HCT116 (cell line): Measurements from ENCODE around the gene COG5. TPM values are rescaled to one million over a fixed set of nuclear protein-coding genes. Genes with fewer than 3 reads are reported as not detected.

Source experiments
- ATAC-seq: fragments of 200-7000 bp; cut with Tn5 transposase; 2 replicates; pipeline ENCODE4 v1.9.1; 2020; ENCODE audit warnings: mild to moderate bottlenecking, moderate library complexity
- BruUV-seq: library from RNA; stranded (reverse); fragments of 400-500 nt; replicated peaks from 2 replicates; lab custom pipeline; 2021; lab: Mats Ljungman, UMichigan
- CTCF ChIA-PET: fragments of 300-600 bp; sonication (Branson Sonifier 250); formaldehyde crosslinking; loops from one replicate; lab custom pipeline; 2021; ENCODE audit warnings: antibody characterized with exemption; lab: Charles Lee
- POLR2A ChIA-PET: fragments of 300-600, 350-600 bp; sonication (Branson Sonifier 250); formaldehyde crosslinking; loops from one replicate; lab custom pipeline; 2021; ENCODE audit warnings: antibody characterized with exemption; lab: Charles Lee
- RAD21 ChIA-PET, 2 experiments: fragments of 300-600 bp; sonication (Branson Sonifier 250); formaldehyde crosslinking; loops; one replicate each; lab custom pipeline; 2023; ENCODE audit warnings: low total read pairs in 2 of 2; ENCODE audit not compliant: uncharacterized antibody in 2 of 2, unreplicated experiment in 2 of 2, low non-redundant PET in 1 of 2; lab: Charles Lee
- DNase-seq: peaks from one replicate; pipeline ENCODE4 v3.0.0-alpha.2; 2010; ENCODE audit warnings: low read depth, low spot score
- H2AFZ ChIP-seq: fragments of 200-600 bp; shearing (Covaris generic), sonication (generic); 2 replicates; pipeline ENCODE4 v1.6.1; 2017; ENCODE audit warnings: low read depth, mixed run types, mixed read lengths, antibody characterized with exemption, low read length; ENCODE audit not compliant: poor library complexity, severe bottlenecking
- H3K27ac ChIP-seq: 2 replicates; pipeline ENCODE4 v1.5.1; 2012; ENCODE audit warnings: low read depth, low read length
- H3K27me3 ChIP-seq: fragments of 200-600 bp; sonication (generic); 2 replicates; pipeline ENCODE4 v1.6.1; 2016; ENCODE audit warnings: mixed run types, low read length, mixed read lengths; ENCODE audit not compliant: insufficient read depth
- H3K36me3 ChIP-seq, 2 experiments: fragments of 200-500 bp in 1 of 2; fragments of 200-600 bp in 1 of 2; sonication (Bioruptor generic) in 1 of 2; sonication (generic) in 1 of 2; 2 replicates each; pipeline versions ENCODE4 v1.5.1 to v1.6.1; 2014 to 2016; ENCODE audit warnings: low read length in 2 of 2, inconsistent platforms in 1 of 2, mixed read lengths in 1 of 2, mixed run types in 1 of 2; ENCODE audit not compliant: insufficient read depth in 2 of 2, control insufficient read depth in 1 of 2
- H3K4me1 ChIP-seq, 2 experiments: fragments of 200-600 bp in 1 of 2; sonication (generic) in 1 of 2; 2 replicates each; pipeline versions ENCODE4 v1.5.1 to v1.6.1; 2012 to 2017; ENCODE audit warnings: low read length in 2 of 2, inconsistent platforms in 1 of 2, mild to moderate bottlenecking in 1 of 2, mixed read lengths in 1 of 2, mixed run types in 1 of 2, moderate library complexity in 1 of 2; ENCODE audit not compliant: insufficient read depth in 2 of 2, control insufficient read depth in 1 of 2
- H3K4me2 ChIP-seq: fragments of 200-600 bp; sonication (generic); 2 replicates; pipeline ENCODE4 v1.6.1; 2017; ENCODE audit warnings: mixed run types, low read length, mixed read lengths
- H3K4me3 ChIP-seq, 2 experiments: fragments of 200-600 bp in 1 of 2; sonication (generic) in 1 of 2; replicated peaks in 1 of 2; 2 replicates each; pipeline ENCODE4 v1.5.1; 2011 to 2016; ENCODE audit warnings: low read length in 2 of 2, control low read depth in 1 of 2, low read depth in 1 of 2, mild to moderate bottlenecking in 1 of 2, mixed read lengths in 1 of 2, mixed run types in 1 of 2
- H3K79me2 ChIP-seq: fragments of 200-600 bp; sonication (generic); 2 replicates; pipeline ENCODE4 v1.6.1; 2017; ENCODE audit warnings: mild to moderate bottlenecking, mixed run types, low read length, moderate library complexity, mixed read lengths; ENCODE audit not compliant: insufficient read depth
- H3K9ac ChIP-seq: fragments of 200-600 bp; sonication (generic); 2 replicates; pipeline ENCODE4 v1.6.1; 2016; ENCODE audit warnings: low read length, mixed read lengths
- H3K9me2 ChIP-seq: fragments of 200-600 bp; sonication (generic), shearing (Covaris generic); 2 replicates; pipeline ENCODE4 v1.6.1; 2017; ENCODE audit warnings: mixed run types, mild to moderate bottlenecking, moderate library complexity; ENCODE audit not compliant: insufficient read depth
- H3K9me3 ChIP-seq, 2 experiments: fragments of 200-500 bp in 1 of 2; fragments of 200-600 bp in 1 of 2; sonication (Bioruptor generic) in 1 of 2; sonication (generic) in 1 of 2; 2 replicates each; pipeline ENCODE4 v1.6.1; 2014 to 2017; ENCODE audit warnings: low read length in 2 of 2, mixed read lengths in 2 of 2, inconsistent platforms in 1 of 2, low read depth in 1 of 2, mild to moderate bottlenecking in 1 of 2, mixed run types in 1 of 2, moderate library complexity in 1 of 2; ENCODE audit not compliant: control insufficient read depth in 1 of 2, insufficient read depth in 1 of 2
- H4K20me1 ChIP-seq: fragments of 200-600 bp; sonication (generic), shearing (Covaris generic); 2 replicates; pipeline ENCODE4 v1.6.1; 2017; ENCODE audit warnings: mixed run types, mild to moderate bottlenecking, moderate library complexity; ENCODE audit not compliant: insufficient read depth
- ATF3 ChIP-seq: IDR thresholded peaks from 2 replicates; pipeline ENCODE4 v1.6.1; 2012
- EGR1 ChIP-seq: IDR thresholded peaks from 2 replicates; pipeline ENCODE4 v1.6.1; 2012; ENCODE audit warnings: low read depth
- RAD21 ChIP-seq: IDR thresholded peaks from 2 replicates; pipeline ENCODE4 v1.6.1; 2012; ENCODE audit warnings: low read depth, mild to moderate bottlenecking
- intact Hi-C: fragments of 100-400 bp; cut with micrococcal nuclease; formaldehyde crosslinking; loops from 2 replicates; pipeline ENCODE4 v1.10.0; 2022
- total RNA-seq: library from RNA; stranded (reverse); gene quantifications from one replicate; pipeline ENCODE4 v1.2.1, GENCODE V29; 2021; ENCODE audit not compliant: unreplicated experiment
- TF ChIP-seq, protein P1 (sequence below): IDR thresholded peaks from 2 replicates; pipeline ENCODE4 v1.6.1; 2012
- TF ChIP-seq, protein P2 (sequence below): IDR thresholded peaks from 2 replicates; pipeline ENCODE4 v1.6.1; 2012; ENCODE audit warnings: low read depth
- TF ChIP-seq, protein P3 (sequence below): IDR thresholded peaks from 2 replicates; pipeline ENCODE4 v1.6.1; 2011; ENCODE audit warnings: mild to moderate bottlenecking, low read length, moderate library complexity; ENCODE audit not compliant: insufficient replicate concordance; ENCODE audit errors: extremely low read depth

The COG5 gene
- total RNA-seq, 1 experiment from 2014 or later = 30.7 TPM

GRCh38 chr7:107233174-107233573, 330.5 kb downstream of the COG5 start:
- Histone ChIP-seq H3K4me1 (peaks cover 0 to 3% of the 10 kb centered on the region in 2 experiments; a peak in 1 of 4 replicates), H3K9me2 (no peaks in the 10 kb centered on the region), H4K20me1 (no peaks in the 10 kb centered on the region), H2AFZ (no peak overlapping the region), H3K9me3 (no peaks in the 10 kb centered on the region), H3K27me3 (no peaks in the 10 kb centered on the region), H3K36me3 (no peaks in the 10 kb centered on the region), H3K79me2 (no peaks in the 10 kb centered on the region), H3K9ac (no peak overlapping the region), H3K4me2 (no peak overlapping the region), H3K27ac (no peak overlapping the region), H3K4me3 (no peak overlapping the region)
- POLR2A ChIA-PET = no interaction called here
- no TSS peak for BruUV-seq
- intact Hi-C loops = no loop called here
- TF ChIP-seq, protein P1, sequence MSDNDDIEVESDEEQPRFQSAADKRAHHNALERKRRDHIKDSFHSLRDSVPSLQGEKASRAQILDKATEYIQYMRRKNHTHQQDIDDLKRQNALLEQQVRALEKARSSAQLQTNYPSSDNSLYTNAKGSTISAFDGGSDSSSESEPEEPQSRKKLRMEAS = no peak
- TF ChIP-seq, protein P2, sequence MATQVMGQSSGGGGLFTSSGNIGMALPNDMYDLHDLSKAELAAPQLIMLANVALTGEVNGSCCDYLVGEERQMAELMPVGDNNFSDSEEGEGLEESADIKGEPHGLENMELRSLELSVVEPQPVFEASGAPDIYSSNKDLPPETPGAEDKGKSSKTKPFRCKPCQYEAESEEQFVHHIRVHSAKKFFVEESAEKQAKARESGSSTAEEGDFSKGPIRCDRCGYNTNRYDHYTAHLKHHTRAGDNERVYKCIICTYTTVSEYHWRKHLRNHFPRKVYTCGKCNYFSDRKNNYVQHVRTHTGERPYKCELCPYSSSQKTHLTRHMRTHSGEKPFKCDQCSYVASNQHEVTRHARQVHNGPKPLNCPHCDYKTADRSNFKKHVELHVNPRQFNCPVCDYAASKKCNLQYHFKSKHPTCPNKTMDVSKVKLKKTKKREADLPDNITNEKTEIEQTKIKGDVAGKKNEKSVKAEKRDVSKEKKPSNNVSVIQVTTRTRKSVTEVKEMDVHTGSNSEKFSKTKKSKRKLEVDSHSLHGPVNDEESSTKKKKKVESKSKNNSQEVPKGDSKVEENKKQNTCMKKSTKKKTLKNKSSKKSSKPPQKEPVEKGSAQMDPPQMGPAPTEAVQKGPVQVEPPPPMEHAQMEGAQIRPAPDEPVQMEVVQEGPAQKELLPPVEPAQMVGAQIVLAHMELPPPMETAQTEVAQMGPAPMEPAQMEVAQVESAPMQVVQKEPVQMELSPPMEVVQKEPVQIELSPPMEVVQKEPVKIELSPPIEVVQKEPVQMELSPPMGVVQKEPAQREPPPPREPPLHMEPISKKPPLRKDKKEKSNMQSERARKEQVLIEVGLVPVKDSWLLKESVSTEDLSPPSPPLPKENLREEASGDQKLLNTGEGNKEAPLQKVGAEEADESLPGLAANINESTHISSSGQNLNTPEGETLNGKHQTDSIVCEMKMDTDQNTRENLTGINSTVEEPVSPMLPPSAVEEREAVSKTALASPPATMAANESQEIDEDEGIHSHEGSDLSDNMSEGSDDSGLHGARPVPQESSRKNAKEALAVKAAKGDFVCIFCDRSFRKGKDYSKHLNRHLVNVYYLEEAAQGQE = no peak
- TF ChIP-seq ATF3 = no peak
- no peak for TF ChIP-seq RAD21
- no peak for ATAC-seq
- RAD21 ChIA-PET = no interaction called here
- CTCF ChIA-PET = no interaction called here
- DNase-seq = no peak

GRCh38 chr7:107232568-107233090, 331.1 kb downstream of the COG5 start:
- RAD21 ChIA-PET = no interaction called here
- TF ChIP-seq, protein P3, sequence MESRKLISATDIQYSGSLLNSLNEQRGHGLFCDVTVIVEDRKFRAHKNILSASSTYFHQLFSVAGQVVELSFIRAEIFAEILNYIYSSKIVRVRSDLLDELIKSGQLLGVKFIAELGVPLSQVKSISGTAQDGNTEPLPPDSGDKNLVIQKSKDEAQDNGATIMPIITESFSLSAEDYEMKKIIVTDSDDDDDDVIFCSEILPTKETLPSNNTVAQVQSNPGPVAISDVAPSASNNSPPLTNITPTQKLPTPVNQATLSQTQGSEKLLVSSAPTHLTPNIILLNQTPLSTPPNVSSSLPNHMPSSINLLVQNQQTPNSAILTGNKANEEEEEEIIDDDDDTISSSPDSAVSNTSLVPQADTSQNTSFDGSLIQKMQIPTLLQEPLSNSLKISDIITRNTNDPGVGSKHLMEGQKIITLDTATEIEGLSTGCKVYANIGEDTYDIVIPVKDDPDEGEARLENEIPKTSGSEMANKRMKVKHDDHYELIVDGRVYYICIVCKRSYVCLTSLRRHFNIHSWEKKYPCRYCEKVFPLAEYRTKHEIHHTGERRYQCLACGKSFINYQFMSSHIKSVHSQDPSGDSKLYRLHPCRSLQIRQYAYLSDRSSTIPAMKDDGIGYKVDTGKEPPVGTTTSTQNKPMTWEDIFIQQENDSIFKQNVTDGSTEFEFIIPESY = no peak
- TF ChIP-seq, protein P2 = no peak
- TF ChIP-seq EGR1 = no peak

More at GRCh38 chr7:107232568-107233090, 331.1 kb downstream of the COG5 start:
- H3K9ac ChIP-seq = no peak overlapping the region
- intact Hi-C loops = no loop called here
- H3K4me1 ChIP-seq = peaks cover 0 to 3% of the 10 kb centered on the region in 2 experiments; a peak in 1 of 4 replicates
- no peak overlapping the region for H3K4me3 ChIP-seq
- ATAC-seq (no peak), DNase-seq (no peak)
- no peak overlapping the region for H3K4me2 ChIP-seq
- H3K27me3 ChIP-seq = no peaks in the 10 kb centered on the region
- H3K9me3 ChIP-seq = no peaks in the 10 kb centered on the region
- ChIA-PET CTCF (no interaction called here), POLR2A (no interaction called here)
- no TSS peak for BruUV-seq
- no peaks in the 10 kb centered on the region for H3K9me2 ChIP-seq
- no peaks in the 10 kb centered on the region for H3K79me2 ChIP-seq
- H4K20me1 ChIP-seq = no peaks in the 10 kb centered on the region
- H3K36me3 ChIP-seq = no peaks in the 10 kb centered on the region
- H3K27ac ChIP-seq = no peak overlapping the region
- no peak overlapping the region for H2AFZ ChIP-seq
